ENCODE results near the gene HRH3.

- no peak for TF ChIP-seq CTCF (IDR thresholded peaks at IDR 0.05)
- TF ChIP-seq EP300 (IDR thresholded peaks at IDR 0.05): no peak
- TF ChIP-seq POLR2A (IDR thresholded peaks at IDR 0.05): no peak
Measured at GRCh38 chr20:62174870-62175624, 45.0 kb downstream of the HRH3 start.

Data from ovary (tissue), 3 donors.